Loucy (cell line): ENCODE measurements around the gene NAT9.
A peak's percentile ranks its signal among the peaks of the same experiment; 100 is the strongest.

Source experiments
- H2AFZ ChIP-seq: fragments of 200-600 bp; sonication (generic); 2 replicates; pipeline ENCODE4 v1.6.0; 2016; ENCODE audit warnings: antibody characterized with exemption, mild to moderate bottlenecking, low read length, moderate library complexity
- H3F3A ChIP-seq: fragments of 200-600 bp; 2 replicates; pipeline ENCODE4 v1.6.0; 2016; ENCODE audit warnings: antibody characterized with exemption, low read depth, mild to moderate bottlenecking
- H3K27me3 ChIP-seq: fragments of 200-600 bp; sonication (generic); 2 replicates; pipeline ENCODE4 v1.6.1; 2014; ENCODE audit warnings: low read length, mild to moderate bottlenecking; ENCODE audit not compliant: insufficient read depth, poor library complexity, severe bottlenecking
- H3K36me3 ChIP-seq: fragments of 200-600 bp; sonication (generic); 2 replicates; pipeline ENCODE4 v1.6.1; 2016; ENCODE audit warnings: low read length; ENCODE audit not compliant: insufficient read depth
- H3K4me1 ChIP-seq: fragments of 200-600 bp; sonication (generic); 2 replicates; pipeline ENCODE4 v1.5.1; 2014; ENCODE audit warnings: low read length, mild to moderate bottlenecking; ENCODE audit not compliant: insufficient read depth, poor library complexity, severe bottlenecking
- H3K4me2 ChIP-seq: fragments of 200-600 bp; sonication (generic); 2 replicates; pipeline ENCODE4 v1.6.0; 2014; ENCODE audit warnings: antibody characterized with exemption, low read length, low read depth, mild to moderate bottlenecking; ENCODE audit not compliant: poor library complexity, severe bottlenecking
- H3K4me3 ChIP-seq: fragments of 200-600 bp; sonication (generic); 2 replicates; pipeline ENCODE4 v1.5.1; 2014; ENCODE audit warnings: low read length, mild to moderate bottlenecking, mixed read lengths; ENCODE audit not compliant: poor library complexity, severe bottlenecking
- H3K79me2 ChIP-seq: fragments of 200-600 bp; sonication (generic); 2 replicates; pipeline ENCODE4 v1.6.1; 2014; ENCODE audit warnings: low read length; ENCODE audit not compliant: insufficient read depth
- H3K9ac ChIP-seq: fragments of 200-600 bp; sonication (generic); 2 replicates; pipeline ENCODE4 v1.6.0; 2014; ENCODE audit warnings: mild to moderate bottlenecking, low read depth, low read length, moderate library complexity; ENCODE audit not compliant: poor library complexity, severe bottlenecking
- H3K9me2 ChIP-seq: fragments of 200-600 bp; sonication (generic); replicated peaks from 2 replicates; pipeline ENCODE4 v1.6.1; 2016; ENCODE audit warnings: low read depth, low read length, mixed read lengths
- H3K9me3 ChIP-seq: fragments of 200-600 bp; sonication (generic); 2 replicates; pipeline ENCODE4 v1.6.1; 2014; ENCODE audit warnings: mild to moderate bottlenecking, antibody characterized with exemption, low read length, low read depth; ENCODE audit not compliant: insufficient read depth
- H4K20me1 ChIP-seq: fragments of 200-600 bp; sonication (generic); 2 replicates; pipeline ENCODE4 v1.6.0; 2014; ENCODE audit warnings: antibody characterized with exemption, low read length, mild to moderate bottlenecking; ENCODE audit not compliant: insufficient read depth, poor library complexity, severe bottlenecking
- EZH2phosphoT487 ChIP-seq: fragments of 200-600 bp; IDR thresholded peaks from 2 replicates; pipeline ENCODE4 v1.6.1; 2018; ENCODE audit warnings: antibody characterized with exemption, mild to moderate bottlenecking, moderate library complexity, borderline replicate concordance
- TF ChIP-seq, protein P1 (sequence below): fragments of 200-600 bp; sonication (generic); conservative IDR thresholded peaks from 2 replicates; pipeline ENCODE4 v1.5.1; 2014; ENCODE audit warnings: mild to moderate bottlenecking, antibody characterized with exemption, low read length

Gene NAT9

DNA sequence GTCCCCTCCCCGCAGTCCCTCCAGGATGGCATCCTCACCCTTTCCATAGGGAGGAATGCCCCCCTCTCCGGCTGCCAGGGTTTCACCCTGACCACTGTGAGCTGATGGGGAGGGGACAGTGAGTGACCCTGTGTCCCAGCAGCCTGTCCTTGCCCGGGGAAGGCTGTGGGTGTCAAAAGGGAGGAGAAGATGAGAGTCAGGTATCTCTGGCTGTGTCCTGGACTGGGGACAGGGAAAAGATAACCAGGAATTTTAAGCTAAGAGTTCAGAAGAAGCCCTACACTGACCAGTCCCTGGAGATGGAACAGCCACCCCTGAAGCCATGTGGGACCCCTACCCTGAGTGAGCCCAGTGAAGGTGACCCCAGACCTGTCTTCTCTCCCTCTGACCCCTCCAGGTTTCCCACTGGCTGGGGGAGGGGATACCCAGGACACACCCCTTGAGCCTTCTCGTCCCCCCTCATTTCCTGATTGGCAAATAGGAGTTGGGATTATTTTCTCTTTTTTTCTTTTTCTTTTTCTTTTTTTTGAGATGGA lies 11.3 kb downstream of the NAT9 start:
- H3K9me3 ChIP-seq: no peaks in the 10 kb centered on the region
- peaks cover 21% of the 10 kb centered on the region for H3K4me1 ChIP-seq
- H4K20me1 ChIP-seq: peaks cover 65% of the 10 kb centered on the region
- TF ChIP-seq, protein P1, sequence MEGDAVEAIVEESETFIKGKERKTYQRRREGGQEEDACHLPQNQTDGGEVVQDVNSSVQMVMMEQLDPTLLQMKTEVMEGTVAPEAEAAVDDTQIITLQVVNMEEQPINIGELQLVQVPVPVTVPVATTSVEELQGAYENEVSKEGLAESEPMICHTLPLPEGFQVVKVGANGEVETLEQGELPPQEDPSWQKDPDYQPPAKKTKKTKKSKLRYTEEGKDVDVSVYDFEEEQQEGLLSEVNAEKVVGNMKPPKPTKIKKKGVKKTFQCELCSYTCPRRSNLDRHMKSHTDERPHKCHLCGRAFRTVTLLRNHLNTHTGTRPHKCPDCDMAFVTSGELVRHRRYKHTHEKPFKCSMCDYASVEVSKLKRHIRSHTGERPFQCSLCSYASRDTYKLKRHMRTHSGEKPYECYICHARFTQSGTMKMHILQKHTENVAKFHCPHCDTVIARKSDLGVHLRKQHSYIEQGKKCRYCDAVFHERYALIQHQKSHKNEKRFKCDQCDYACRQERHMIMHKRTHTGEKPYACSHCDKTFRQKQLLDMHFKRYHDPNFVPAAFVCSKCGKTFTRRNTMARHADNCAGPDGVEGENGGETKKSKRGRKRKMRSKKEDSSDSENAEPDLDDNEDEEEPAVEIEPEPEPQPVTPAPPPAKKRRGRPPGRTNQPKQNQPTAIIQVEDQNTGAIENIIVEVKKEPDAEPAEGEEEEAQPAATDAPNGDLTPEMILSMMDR: no peak
- no peak for TF ChIP-seq EZH2phosphoT487
- peaks cover 75% of the 10 kb centered on the region for H3K79me2 ChIP-seq
- H3K4me2 ChIP-seq: no peak overlapping the region
- no peak overlapping the region for H3K4me3 ChIP-seq
- H3F3A ChIP-seq: no peaks in the 10 kb centered on the region
- no peak overlapping the region for H2AFZ ChIP-seq
- no peaks in the 10 kb centered on the region for H3K9me2 ChIP-seq
- no peaks in the 10 kb centered on the region for H3K27me3 ChIP-seq
- no peak overlapping the region for H3K9ac ChIP-seq
- peaks cover 90% of the 10 kb centered on the region; the same call in 1 of the 2 replicates for H3K36me3 ChIP-seq

DNA sequence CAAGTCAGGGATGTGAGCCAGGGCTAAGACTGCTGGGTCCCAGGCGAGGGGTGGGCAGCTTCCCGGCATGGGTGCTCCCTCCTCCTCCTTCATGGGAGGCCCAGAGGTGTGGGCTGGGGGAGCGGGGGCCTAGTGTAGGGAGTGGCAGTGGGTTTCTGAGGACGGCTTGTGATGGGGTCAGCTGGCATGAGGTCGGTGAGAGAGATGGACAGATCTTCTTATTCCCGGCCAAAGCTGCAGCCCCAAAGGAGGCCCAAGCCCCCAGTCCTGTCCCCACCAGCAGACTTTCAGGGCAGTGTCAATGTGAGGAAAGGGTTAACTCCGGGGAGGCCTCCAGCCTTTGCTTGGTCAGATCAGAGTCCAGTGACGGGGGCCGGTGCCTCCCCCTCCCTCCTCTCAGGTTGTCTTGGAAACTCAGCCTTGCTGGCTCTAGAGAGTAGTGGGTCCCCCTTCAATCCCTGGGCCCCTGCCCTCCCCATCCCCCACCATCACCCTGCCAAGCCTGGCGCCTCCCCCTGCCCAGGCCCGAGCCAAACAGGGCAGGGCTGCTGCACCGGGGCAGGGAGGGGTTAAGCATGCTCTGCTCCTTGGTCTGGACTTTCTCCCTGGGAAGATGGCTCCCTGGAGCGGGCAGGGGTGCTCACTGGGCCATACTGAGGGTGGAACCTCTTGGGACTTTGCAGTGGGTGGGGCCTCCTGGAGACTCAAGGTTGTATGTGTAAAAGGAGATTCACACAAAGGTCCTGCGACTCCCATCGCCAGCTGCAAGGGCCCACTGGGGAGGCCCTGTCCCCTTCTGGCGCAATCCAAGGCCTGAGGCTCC lies 12.4 kb downstream of the NAT9 start:
- H3K9me3 ChIP-seq: no peaks in the 10 kb centered on the region
- H3K4me2 ChIP-seq: no peak overlapping the region
- no peak overlapping the region for H3K9ac ChIP-seq
- H2AFZ ChIP-seq: no peak overlapping the region
- H3K9me2 ChIP-seq: no peaks in the 10 kb centered on the region
- peaks cover 80% of the 10 kb centered on the region; the same call in 1 of the 2 replicates for H3K36me3 ChIP-seq
- no peaks in the 10 kb centered on the region for H3F3A ChIP-seq
- peaks cover 84% of the 10 kb centered on the region for H3K79me2 ChIP-seq
- H4K20me1 ChIP-seq: peaks cover 70% of the 10 kb centered on the region
- H3K27me3 ChIP-seq: no peaks in the 10 kb centered on the region
- H3K4me1 ChIP-seq: peaks cover 29% of the 10 kb centered on the region
- H3K4me3 ChIP-seq: no peak overlapping the region
- no peak for TF ChIP-seq EZH2phosphoT487
- TF ChIP-seq, protein P1: no peak

DNA sequence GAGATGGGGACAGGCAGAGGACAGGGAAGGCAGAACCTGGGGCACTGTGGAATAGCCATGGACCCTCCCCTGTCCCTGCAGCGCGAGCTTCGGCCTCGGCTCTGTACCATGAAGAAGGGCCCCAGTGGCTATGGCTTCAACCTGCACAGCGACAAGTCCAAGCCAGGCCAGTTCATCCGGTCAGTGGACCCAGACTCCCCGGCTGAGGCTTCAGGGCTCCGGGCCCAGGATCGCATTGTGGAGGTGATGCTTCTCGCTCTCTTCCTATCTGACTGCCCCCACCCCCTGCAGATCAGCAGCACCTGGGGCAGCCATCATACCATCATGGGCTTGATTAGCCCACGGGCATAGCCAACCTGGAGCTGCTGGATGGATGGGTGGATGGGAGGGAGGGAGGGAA lies 14.2 kb downstream of the NAT9 start:
- H3K4me1 ChIP-seq: peaks cover 47% of the 10 kb centered on the region

More for the DNA sequence above, 14.2 kb downstream of the NAT9 start:
- no peaks in the 10 kb centered on the region for H3K9me3 ChIP-seq
- H3K9ac ChIP-seq: peak overlapping the region; percentile 70
- peak overlapping the region; percentile 80 for H3K4me2 ChIP-seq
- no peak overlapping the region for H2AFZ ChIP-seq
- H3K79me2 ChIP-seq: peaks cover 94% of the 10 kb centered on the region
- no peak overlapping the region for H3K4me3 ChIP-seq
- H3K27me3 ChIP-seq: no peaks in the 10 kb centered on the region
- H4K20me1 ChIP-seq: peaks cover 79% of the 10 kb centered on the region
- TF ChIP-seq, protein P1: no peak
- TF ChIP-seq EZH2phosphoT487: no peak
- H3K9me2 ChIP-seq: no peaks in the 10 kb centered on the region
- H3K36me3 ChIP-seq: peaks cover 62% of the 10 kb centered on the region; the same call in 1 of the 2 replicates
- no peaks in the 10 kb centered on the region for H3F3A ChIP-seq
